Left lung (tissue), 10 donors: ENCODE measurements around the gene FREM3. TPM values are rescaled to one million over a fixed set of nuclear protein-coding genes. Genes with fewer than 3 reads are reported as not detected.

Experiments
- ATAC-seq: fragments of 200-7000 bp; cut with Tn5 transposase; one replicate; pipeline ENCODE4 v1.9.1; 2020; ENCODE audit warnings: moderate library complexity
- DNase-seq, 4 donors: peaks; one replicate each; pipeline ENCODE4 v3.0.0-alpha.2; 2013 to 2020
- H3K27ac ChIP-seq, 2 donors: fragments of 200-600 bp; sonication (generic) in 1 of 2; one replicate each; pipeline versions ENCODE4 v1.5.0 to v1.8.0; 2020 to 2021
- H3K27me3 ChIP-seq, 2 donors: fragments of 200-600 bp; sonication (generic) in 1 of 2; one replicate each; pipeline versions ENCODE4 v1.5.0 to v1.8.0; 2020 to 2021
- H3K36me3 ChIP-seq, 2 donors: fragments of 200-600 bp; sonication (generic) in 1 of 2; one replicate each; pipeline versions ENCODE4 v1.5.0 to v1.8.0; 2020 to 2021
- H3K4me1 ChIP-seq, 2 donors: fragments of 200-600 bp; one replicate each; pipeline ENCODE4 v1.8.0; 2021
- H3K4me3 ChIP-seq, 2 donors: fragments of 200-600 bp; sonication (generic) in 1 of 2; one replicate each; pipeline versions ENCODE4 v1.5.0 to v1.8.0; 2020 to 2021; ENCODE audit warnings: mild to moderate bottlenecking in 1 of 2
- H3K9me3 ChIP-seq, 2 donors: fragments of 200-600 bp; sonication (generic) in 1 of 2; one replicate each; pipeline versions ENCODE4 v1.5.0 to v1.8.0; 2020 to 2021
- CTCF ChIP-seq, 2 donors: fragments of 200-600 bp; sonication (generic) in 1 of 2; IDR thresholded peaks; one replicate each; pipeline versions ENCODE4 v1.5.0 to v1.8.0; 2021; ENCODE audit warnings: antibody characterized with exemption in 2 of 2
- intact Hi-C, 2 donors: fragments of 100-400 bp; cut with DNase I; formaldehyde crosslinking; loops; one replicate each; pipeline versions ENCODE4 v1.11.2 to v1.14.2; 2022
- polyA plus RNA-seq, 6 donors: library from polyadenylated mRNA; unstranded; fragments of 120-200 nt; gene quantifications; one replicate each; pipeline ENCODE4 v1.2.1, GENCODE V29; 2013; ENCODE audit not compliant: insufficient read length in 6 of 6
- total RNA-seq, 2 donors: library from RNA; stranded (reverse); fragmentation: NEBNext Ultra II Directional; extraction: Animal tissue kit (Norgen Biotek cat#: 25700); gene quantifications; one replicate each; pipeline ENCODE4 v1.2.1, GENCODE V29; 2021
- donor health status: DM: no; HTN: yes; CAD: no.
- donor health status: DM: no; HTN: no; CAD: no.

Gene FREM3
- total and polyA plus RNA-seq, 8 donors: 0.09 to 15.9 (median 9.8) TPM; not detected in 1

GRCh38 chr4:143626134-143626911 lies 74.2 kb downstream of the FREM3 start:
- Histone ChIP-seq H3K9me3 (no peaks in the 10 kb centered on the region), H3K4me3 (no peak overlapping the region), H3K27ac (no peak overlapping the region), H3K27me3 (no peaks in the 10 kb centered on the region), H3K36me3 (no peaks in the 10 kb centered on the region), H3K4me1 (no peaks in the 10 kb centered on the region)
- intact Hi-C loops: no loop called here
- TF ChIP-seq CTCF (IDR thresholded peaks at IDR 0.05): no peak
- peak in 3 of 4 donors; percentile 37 to 97 (median 96) for DNase-seq
- ATAC-seq: peak; percentile 86

GRCh38 chr4:143625632-143626031 lies 74.8 kb downstream of the FREM3 start:
- no peaks in the 10 kb centered on the region for H3K36me3 ChIP-seq
- no peaks in the 10 kb centered on the region for H3K9me3 ChIP-seq
- intact Hi-C loops: no loop called here
- ATAC-seq: no peak
- no peak overlapping the region for H3K27ac ChIP-seq
- H3K4me1 ChIP-seq: no peaks in the 10 kb centered on the region
- no peak for TF ChIP-seq CTCF (IDR thresholded peaks at IDR 0.05)
- H3K4me3 ChIP-seq: no peak overlapping the region
- no peaks in the 10 kb centered on the region for H3K27me3 ChIP-seq
- DNase-seq: no peak

GRCh38 chr4:143623896-143624295 lies 76.6 kb downstream of the FREM3 start:
- ATAC-seq (no peak), DNase-seq (no peak)
- Histone ChIP-seq H3K27me3 (no peaks in the 10 kb centered on the region), H3K4me3 (no peak overlapping the region), H3K4me1 (no peaks in the 10 kb centered on the region), H3K9me3 (no peaks in the 10 kb centered on the region), H3K36me3 (no peaks in the 10 kb centered on the region), H3K27ac (no peak overlapping the region)
- intact Hi-C loops: no loop called here
- TF ChIP-seq CTCF (IDR thresholded peaks at IDR 0.05): no peak

- Histone ChIP-seq H3K27me3 (no peaks in the 10 kb centered on the region), H3K9me3 (no peaks in the 10 kb centered on the region), H3K4me1 (no peaks in the 10 kb centered on the region), H3K36me3 (no peaks in the 10 kb centered on the region), H3K27ac (no peak overlapping the region), H3K4me3 (no peak overlapping the region)
- no peak for TF ChIP-seq CTCF (IDR thresholded peaks at IDR 0.05)
- DNase-seq (no peak), ATAC-seq (no peak)
- intact Hi-C loops: no loop called here
These were observed 81.7 kb downstream of the FREM3 start for GRCh38 chr4:143618811-143619210.

GRCh38 chr4:143617994-143618679 lies 82.3 kb downstream of the FREM3 start:
- no peak for DNase-seq
- no peak overlapping the region for H3K4me3 ChIP-seq
- no peak overlapping the region for H3K27ac ChIP-seq
- TF ChIP-seq CTCF (IDR thresholded peaks at IDR 0.05): no peak
- intact Hi-C loops: no loop called here
- H3K27me3 ChIP-seq: no peaks in the 10 kb centered on the region
- no peak for ATAC-seq
- H3K36me3 ChIP-seq: no peaks in the 10 kb centered on the region
- no peaks in the 10 kb centered on the region for H3K9me3 ChIP-seq
- no peaks in the 10 kb centered on the region for H3K4me1 ChIP-seq
